ENCODE measurements around the gene BICD1.
A peak's percentile ranks its signal among the peaks of the same experiment; 100 is the strongest.

BICD1 gene

DNA sequence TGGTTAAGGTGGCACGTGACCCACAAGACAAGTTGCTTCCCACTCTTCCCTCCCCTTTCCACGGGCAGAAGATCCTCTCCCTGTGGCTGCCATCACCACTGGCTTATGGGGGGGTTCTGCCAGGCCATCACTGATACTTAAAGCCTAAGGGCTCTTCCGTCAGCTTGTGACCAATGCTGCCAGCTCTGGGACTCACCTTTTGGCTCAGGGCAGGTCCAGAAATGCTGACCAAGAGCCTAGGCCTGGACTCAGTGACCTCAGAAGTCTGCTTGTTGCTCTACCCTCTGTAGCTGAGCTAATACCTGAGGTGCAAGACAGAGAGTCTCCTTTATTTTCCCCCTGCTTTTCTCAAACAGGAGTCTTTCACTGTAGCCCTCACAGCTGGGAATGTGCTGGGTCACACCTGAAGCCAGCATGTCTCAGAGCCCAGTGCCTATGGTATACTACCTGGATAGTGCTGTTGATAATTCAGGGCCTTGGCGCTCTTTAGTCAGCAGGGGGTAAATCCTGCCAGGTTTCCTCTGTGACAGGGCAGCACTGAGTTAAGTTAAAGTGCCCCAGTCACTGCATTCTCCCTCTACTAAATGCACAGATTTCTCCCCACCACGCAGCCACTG, 312.4 kb downstream of the BICD1 start:
- no peak for DNase-seq

DNA sequence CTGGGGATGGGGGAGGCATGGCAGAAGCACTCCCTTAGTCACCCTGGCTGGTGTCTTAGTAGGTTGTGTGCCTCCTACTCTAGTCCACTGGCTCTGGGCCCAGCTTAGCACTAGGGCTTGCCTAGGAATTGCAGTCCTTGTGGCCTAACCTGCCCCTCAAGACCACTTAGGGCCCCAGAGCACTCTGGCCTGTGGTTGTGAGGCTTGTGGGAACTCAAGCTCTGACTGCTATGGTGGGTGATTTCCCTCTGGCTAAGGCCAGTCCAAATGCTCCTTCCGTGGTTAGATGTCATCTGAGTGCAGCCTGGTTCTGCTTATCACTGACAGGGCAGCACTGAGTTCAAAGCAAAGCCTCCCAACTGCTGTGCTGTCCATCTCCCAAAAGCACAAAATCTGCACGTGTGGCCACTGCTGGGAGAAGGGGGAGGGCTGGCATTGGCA, 312.9 kb downstream of the BICD1 start:
- peak; percentile 8 for DNase-seq

DNA sequence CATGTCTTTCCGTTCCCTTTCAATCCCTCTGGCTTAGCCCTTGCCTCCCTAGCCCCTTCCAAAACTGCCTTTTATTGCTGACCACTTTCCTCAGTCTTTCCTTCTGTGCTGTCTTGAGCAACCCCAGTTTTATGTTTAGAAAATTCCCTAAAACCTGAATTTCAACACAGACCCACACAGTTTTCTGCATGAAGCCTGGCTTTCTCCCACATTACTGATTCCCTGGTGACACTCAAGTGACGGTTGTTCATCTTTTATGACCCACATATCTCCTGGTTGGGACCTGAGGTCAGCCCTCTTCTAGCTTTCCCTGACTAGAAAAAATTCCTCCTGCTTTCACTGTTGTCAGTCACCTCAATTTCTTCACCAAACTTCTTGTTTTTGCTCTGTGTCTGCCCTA, 313.7 kb downstream of the BICD1 start:
- no peak for DNase-seq

DNA sequence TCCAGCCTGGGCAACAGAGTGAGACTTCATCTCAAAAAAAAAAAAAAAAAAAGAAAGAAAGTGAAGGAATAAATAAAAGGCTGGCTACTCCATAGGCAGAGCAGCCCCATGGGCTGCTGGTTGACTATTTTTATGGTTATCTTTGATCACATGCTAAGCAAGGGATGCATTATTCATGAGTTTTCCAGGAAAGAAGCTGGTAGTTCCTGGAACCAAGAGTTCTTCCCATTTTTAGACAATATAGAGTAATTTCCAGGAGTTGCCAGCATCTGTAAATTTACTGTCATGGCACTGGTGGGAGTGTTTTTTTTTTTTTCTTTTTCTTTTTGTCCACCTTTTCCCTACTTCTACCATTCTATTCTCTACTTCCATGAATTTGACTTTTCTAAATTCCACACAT, 316.9 kb downstream of the BICD1 start:
- no peak for DNase-seq

DNA sequence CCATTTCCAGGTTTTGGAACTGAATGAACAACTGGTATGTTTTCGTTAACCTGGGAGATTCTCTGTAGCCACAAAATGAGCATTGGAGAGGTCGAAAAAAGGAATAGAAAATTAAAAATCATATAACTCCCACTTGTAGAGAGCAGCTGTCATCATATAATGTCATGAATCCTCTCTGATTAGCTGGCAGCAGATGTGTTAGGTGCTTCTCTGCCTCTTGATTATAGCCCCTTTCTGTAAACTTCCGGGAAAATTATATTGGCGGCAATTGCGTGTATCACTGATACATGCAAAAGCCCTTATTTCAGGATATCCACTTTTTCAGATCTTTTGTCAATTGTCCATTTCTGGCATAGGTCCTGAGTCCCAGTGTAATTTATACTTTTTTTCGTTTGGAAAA, 324.4 kb downstream of the BICD1 start:
- DNase-seq = no peak

Data from RPMI8226 (cell line).